Lung (tissue), 12 donors: ENCODE results near the gene LDLRAD4. TPM values are rescaled to one million over a fixed set of nuclear protein-coding genes. Genes with fewer than 3 reads are reported as not detected.

ENCODE experiments used
- ATAC-seq: fragments of 200-7000 bp; cut with Tn5 transposase; one replicate; pipeline ENCODE4 v1.9.1; 2020; ENCODE audit warnings: moderate number of reproducible peaks; ENCODE audit not compliant: insufficient read depth, low FRiP score
- DNase-seq, 3 donors: peaks; one replicate each; pipeline ENCODE4 v3.0.0-alpha.2; 2013 to 2017
- H3K27ac ChIP-seq, 2 donors: one replicate each; pipeline ENCODE4 v1.5.1; 2013; ENCODE audit warnings: mild to moderate bottlenecking in 2 of 2, moderate library complexity in 2 of 2, control low read depth in 1 of 2, inconsistent platforms in 1 of 2, low read depth in 1 of 2, low read length in 1 of 2
- H3K27me3 ChIP-seq, 3 donors: one replicate each; pipeline ENCODE4 v1.5.1; 2013; ENCODE audit warnings: low read length in 2 of 3; ENCODE audit not compliant: control insufficient read depth in 3 of 3, insufficient read depth in 3 of 3
- H3K36me3 ChIP-seq, 4 donors: one replicate each; pipeline ENCODE4 v1.5.1; 2013; ENCODE audit warnings: low read length in 4 of 4, mild to moderate bottlenecking in 1 of 4, moderate library complexity in 1 of 4; ENCODE audit not compliant: control insufficient read depth in 4 of 4, insufficient read depth in 4 of 4
- H3K4me1 ChIP-seq, 5 donors: one replicate each; pipeline ENCODE4 v1.5.1; 2013; ENCODE audit warnings: low read length in 5 of 5, mild to moderate bottlenecking in 2 of 5, moderate library complexity in 1 of 5; ENCODE audit not compliant: control insufficient read depth in 5 of 5, insufficient read depth in 5 of 5
- H3K4me3 ChIP-seq: one replicate; pipeline ENCODE4 v1.5.1; 2013; ENCODE audit warnings: mild to moderate bottlenecking, control low read depth, moderate library complexity
- H3K9ac ChIP-seq, 2 donors: one replicate each; pipeline ENCODE4 v1.5.1; 2013; ENCODE audit warnings: low read length in 2 of 2, control low read depth in 1 of 2; ENCODE audit not compliant: insufficient read depth in 1 of 2
- H3K9me3 ChIP-seq, 4 donors: one replicate each; pipeline ENCODE4 v1.5.1; 2013; ENCODE audit warnings: low read length in 3 of 4, mild to moderate bottlenecking in 1 of 4, moderate library complexity in 1 of 4; ENCODE audit not compliant: control insufficient read depth in 4 of 4, insufficient read depth in 3 of 4
- WGBS, 2 donors: extraction: QIAGEN DNeasy Blood & Tissue Kit; methylation state at CpG; one replicate each; pipeline ENCODE4 v1.1.7; 2013; 5-methylcytosine and 5-hydroxymethylcytosine counted together
- polyA plus RNA-seq, 2 donors: library from polyadenylated mRNA; stranded (reverse); fragments of 200-250 nt; gene quantifications; one replicate each; pipeline ENCODE4 v1.2.1, GENCODE V29; 2013
- total RNA-seq, 2 donors: library from RNA; depleted of rRNA in 1 of 2; stranded (reverse); fragments of >200 nt in 1 of 2; gene quantifications; one replicate each; pipeline ENCODE4 v1.2.1, GENCODE V29; 2014 to 2021
- TF ChIP-seq, protein P1 (sequence below): IDR thresholded peaks from 2 replicates; pipeline ENCODE4 v1.5.1; 2012; ENCODE audit warnings: mild to moderate bottlenecking; ENCODE audit errors: control extremely low read depth, extremely low read depth
- donor health status: control.
- donor health status: control.
- donor health status: Bipolar disorder and iron deficiency.
- donor health status: healthy.
- donor health status: DM: yes; HTN: yes; CAD: no.

The LDLRAD4 gene
- total and polyA plus RNA-seq, 4 donors, result 3.2 to 62.4 (median 19.9) TPM

DNA sequence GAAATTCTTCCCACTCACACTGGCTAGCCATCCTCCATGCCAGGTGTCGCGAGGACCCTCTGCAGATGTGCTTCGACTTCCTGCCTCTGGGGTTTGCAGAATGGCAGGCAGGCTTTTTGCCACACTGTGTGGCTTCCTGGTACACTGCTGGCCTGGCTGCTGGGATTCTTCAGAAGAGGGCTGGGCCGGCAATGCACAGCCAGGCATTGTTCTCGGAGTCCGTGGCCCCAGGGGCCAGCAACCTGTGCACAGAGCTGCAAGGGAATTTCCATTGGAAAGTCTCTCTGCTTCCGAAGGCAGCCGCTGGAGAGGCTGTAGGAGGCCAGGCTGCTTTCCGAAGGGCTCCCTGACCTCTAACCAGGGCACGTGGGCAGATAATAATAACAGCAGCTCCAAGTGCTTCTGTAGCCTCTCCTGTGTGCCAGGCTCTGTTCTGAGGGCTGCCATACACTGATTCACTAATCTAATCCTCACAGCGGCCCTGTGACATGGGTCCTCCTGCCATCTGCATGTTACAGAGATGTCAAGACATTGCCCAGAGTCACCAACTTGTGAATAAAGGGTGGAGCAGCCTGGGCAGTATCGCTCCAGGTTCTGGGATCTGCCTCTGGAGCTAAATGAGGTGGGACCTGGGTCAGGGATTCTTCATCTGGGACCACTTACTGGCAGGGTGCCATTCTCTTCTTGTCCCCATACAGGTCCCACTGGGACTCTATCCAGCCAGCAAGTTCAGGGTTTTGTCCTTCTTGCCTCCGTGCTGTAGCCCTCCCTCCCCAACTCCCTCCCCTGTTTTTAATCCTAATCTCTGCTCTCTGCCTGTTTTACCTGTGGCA is 5.0 kb downstream of the LDLRAD4 start:
- Histone ChIP-seq H3K27me3 (no peaks in the 10 kb centered on the region), H3K4me1 (peaks cover 15 to 54% (median 32%) of the 10 kb centered on the region in 5 donors), H3K27ac (peak overlapping the region in 1 of 2 donors; percentile 85), H3K9ac (peak overlapping the region in 1 of 2 donors; percentile 4), H3K9me3 (no peaks in the 10 kb centered on the region), H3K36me3 (no peaks in the 10 kb centered on the region), H3K4me3 (no peak overlapping the region)
- ATAC-seq (no peak), DNase-seq (peak in 1 of 3 donors; percentile 24)
- 73 to 74% methylated on average over 13 of the region's 13 CpGs for WGBS, 2 donors
- TF ChIP-seq, protein P1, sequence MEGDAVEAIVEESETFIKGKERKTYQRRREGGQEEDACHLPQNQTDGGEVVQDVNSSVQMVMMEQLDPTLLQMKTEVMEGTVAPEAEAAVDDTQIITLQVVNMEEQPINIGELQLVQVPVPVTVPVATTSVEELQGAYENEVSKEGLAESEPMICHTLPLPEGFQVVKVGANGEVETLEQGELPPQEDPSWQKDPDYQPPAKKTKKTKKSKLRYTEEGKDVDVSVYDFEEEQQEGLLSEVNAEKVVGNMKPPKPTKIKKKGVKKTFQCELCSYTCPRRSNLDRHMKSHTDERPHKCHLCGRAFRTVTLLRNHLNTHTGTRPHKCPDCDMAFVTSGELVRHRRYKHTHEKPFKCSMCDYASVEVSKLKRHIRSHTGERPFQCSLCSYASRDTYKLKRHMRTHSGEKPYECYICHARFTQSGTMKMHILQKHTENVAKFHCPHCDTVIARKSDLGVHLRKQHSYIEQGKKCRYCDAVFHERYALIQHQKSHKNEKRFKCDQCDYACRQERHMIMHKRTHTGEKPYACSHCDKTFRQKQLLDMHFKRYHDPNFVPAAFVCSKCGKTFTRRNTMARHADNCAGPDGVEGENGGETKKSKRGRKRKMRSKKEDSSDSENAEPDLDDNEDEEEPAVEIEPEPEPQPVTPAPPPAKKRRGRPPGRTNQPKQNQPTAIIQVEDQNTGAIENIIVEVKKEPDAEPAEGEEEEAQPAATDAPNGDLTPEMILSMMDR, result no peak

- DNase-seq (no peak), ATAC-seq (no peak)
- H3K27me3 ChIP-seq, result no peaks in the 10 kb centered on the region
- TF ChIP-seq, protein P1, result no peak
- no peak overlapping the region for H3K9ac ChIP-seq
- peaks cover 0 to 3% (median 0%) of the 10 kb centered on the region in 4 donors for H3K9me3 ChIP-seq
- peaks cover 15 to 39% (median 26%) of the 10 kb centered on the region in 5 donors for H3K4me1 ChIP-seq
- no peak overlapping the region for H3K4me3 ChIP-seq
- WGBS, 2 donors, result 96 to 98% methylated on average over 5 of the region's 5 CpGs
- no peaks in the 10 kb centered on the region for H3K36me3 ChIP-seq
- H3K27ac ChIP-seq, result no peak overlapping the region
Measured at GRCh38 chr18:13225261-13225660, 6.7 kb downstream of the LDLRAD4 start.

- no peak for ATAC-seq
Measured at GRCh38 chr18:13226533-13227144, 8.1 kb downstream of the LDLRAD4 start.

More at GRCh38 chr18:13226533-13227144, 8.1 kb downstream of the LDLRAD4 start:
- H3K27me3 ChIP-seq, result no peaks in the 10 kb centered on the region
- no peak for DNase-seq
- no peak overlapping the region for H3K4me3 ChIP-seq
- no peak overlapping the region for H3K27ac ChIP-seq
- no peaks in the 10 kb centered on the region for H3K36me3 ChIP-seq
- no peak overlapping the region for H3K9ac ChIP-seq
- TF ChIP-seq, protein P1, result no peak
- 92 to 93% methylated on average over 5 of the region's 5 CpGs for WGBS, 2 donors
- peaks cover 12 to 32% (median 13%) of the 10 kb centered on the region in 5 donors for H3K4me1 ChIP-seq
- peaks cover 0 to 3% (median 0%) of the 10 kb centered on the region in 4 donors for H3K9me3 ChIP-seq
